Fibroblast of lung (primary cell): ENCODE results near the gene H1-8.

ENCODE experiments used
- CTCF ChIP-seq, 2 donors: IDR thresholded peaks in 1 of 2; conservative IDR thresholded peaks in 1 of 2; 1 replicate in 1 of 2; 2 replicates in 1 of 2; pipeline ENCODE4 v1.5.1; 2011 to 2012; ENCODE audit warnings: low read length in 2 of 2, control low read depth in 1 of 2, inconsistent platforms in 1 of 2, low read depth in 1 of 2, mild to moderate bottlenecking in 1 of 2
- EZH2 ChIP-seq: IDR thresholded peaks from 2 replicates; pipeline ENCODE4 v1.5.1; 2012; ENCODE audit warnings: low read length, control low read depth, mild to moderate bottlenecking; ENCODE audit errors: missing control alignments

DNA sequence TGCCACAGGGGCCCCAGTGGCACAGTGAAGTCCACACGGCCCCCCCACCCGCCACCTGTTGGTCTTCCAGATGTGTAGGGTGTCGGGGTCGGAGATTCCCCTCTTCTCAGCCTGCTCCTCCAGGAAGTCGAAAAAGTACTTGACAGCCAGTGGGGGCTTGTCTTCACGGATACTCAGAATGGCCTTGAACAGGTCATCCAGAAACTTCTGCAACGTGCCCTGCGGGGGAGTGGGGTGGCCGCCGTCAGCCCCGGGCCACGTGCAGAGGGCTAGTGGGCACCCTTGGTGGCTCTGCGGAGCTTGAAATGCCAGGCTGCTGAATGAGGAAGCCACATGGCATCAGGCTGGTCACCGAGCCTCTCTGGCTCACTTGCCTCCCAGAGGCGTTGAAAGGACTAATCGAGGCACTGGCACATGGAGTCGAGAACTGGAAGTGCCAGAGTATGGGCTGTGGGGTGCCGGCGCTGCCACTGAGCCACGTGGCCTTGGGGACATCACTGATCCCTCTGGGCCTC is 16.6 kb downstream of the H1-8 start:
- TF ChIP-seq CTCF (conservative IDR thresholded peaks at IDR 0.05 in 1 of 2, IDR thresholded peaks at IDR 0.05 in 1 of 2; ENCODE audit: low read depth in 1 of 2, low read length in 2 of 2) (no peak), EZH2 (no peak)
